Stomach (tissue), 4 donors: ENCODE results near the gene TAS2R10.

ENCODE experiments used
- CTCF ChIP-seq, 7 experiments: fragments of 450-650 bp in 4 of 7; fragments of 200-600 bp in 3 of 7; sonication (generic) in 3 of 7; IDR thresholded peaks; one replicate each; pipeline ENCODE4 v1.5.1; 2016 to 2019; ENCODE audit warnings: antibody characterized with exemption in 7 of 7, control low read depth in 2 of 7, mild to moderate bottlenecking in 1 of 7
- EP300 ChIP-seq: sonication (generic); formaldehyde crosslinking; IDR thresholded peaks from one replicate; pipeline ENCODE4 v1.6.1; 2017; ENCODE audit warnings: antibody characterized with exemption
- POLR2A ChIP-seq, 4 donors: fragments of 450-650 bp; IDR thresholded peaks; one replicate each; pipeline ENCODE4 v1.6.1; 2016; ENCODE audit warnings: antibody characterized with exemption in 4 of 4, control low read depth in 2 of 4, mild to moderate bottlenecking in 1 of 4, moderate library complexity in 1 of 4
- POLR2AphosphoS5 ChIP-seq, 3 donors: sonication (generic); formaldehyde crosslinking; IDR thresholded peaks; one replicate each; pipeline ENCODE4 v1.6.1; 2016; ENCODE audit warnings: antibody characterized with exemption in 3 of 3

GRCh38 chr12:10851243-10851858, 25.2 kb upstream of the TAS2R10 start:
- no peak for TF ChIP-seq CTCF (IDR thresholded peaks at IDR 0.05)
- TF ChIP-seq POLR2A (IDR thresholded peaks at IDR 0.05), result no peak
- no peak for TF ChIP-seq POLR2AphosphoS5 (IDR thresholded peaks at IDR 0.05)
- TF ChIP-seq EP300, result no peak
